ENCODE results near the gene UBASH3A. TPM values are rescaled to one million over a fixed set of nuclear protein-coding genes. Genes with fewer than 3 reads are reported as not detected.

The UBASH3A gene
- total RNA-seq, 2 experiments from 2014 or later = not detected

GRCh38 chr21:42381347-42381984, 22.2 kb upstream of the UBASH3A start:
- intact Hi-C loops (cut with micrococcal nuclease; ENCODE audit: unreplicated experiment) = loop anchor here (1.0 to 5.0 kb wide), 5 partner anchors 66 to 236 kb away; no protein-coding TSS in a partner anchor
- peak; percentile 89 for TF ChIP-seq CTCF (conservative IDR thresholded peaks at IDR 0.05; ENCODE audit: low read length)
- TF ChIP-seq EZH2phosphoT487 (IDR thresholded peaks at IDR 0.05; ENCODE audit: borderline replicate concordance, low read depth, low read length) = no peak
- Histone ChIP-seq H3K4me2 (ENCODE audit: low read length) (no peak overlapping the region), H2AFZ (ENCODE audit: low read length) (no peak overlapping the region), H4K20me1 (ENCODE audit: insufficient read depth, low read length) (no peaks in the 10 kb centered on the region), H3K4me1 (ENCODE audit: insufficient read depth, low read length, poor library complexity, severe bottlenecking) (peaks cover 12% of the 10 kb centered on the region), H3K4me3 (ENCODE audit: low read depth, low read length, poor library complexity, severe bottlenecking) (no peak overlapping the region), H3K9me2 (ENCODE audit: insufficient read depth, low read length) (no peaks in the 10 kb centered on the region), H3K36me3 (ENCODE audit: insufficient read depth, low read length) (no peaks in the 10 kb centered on the region), H3K27ac (ENCODE audit: low read depth, low read length, poor library complexity, severe bottlenecking) (no peak overlapping the region), H3K79me2 (ENCODE audit: insufficient read depth, low read depth, low read length) (no peaks in the 10 kb centered on the region), H3K9me3 (ENCODE audit: low read length) (peaks cover 11% of the 10 kb centered on the region; the same call in 1 of the 2 replicates)
- peak; percentile 64 for DNase-seq (ENCODE audit: low spot score)
- BruUV-seq (replicated peaks) = no TSS peak
- CTCF ChIA-PET (ENCODE audit: unreplicated experiment) = interaction anchor here (0.6 to 1.4 kb wide), 4 partner anchors 11 to 155 kb away, joined by 3 to 4 read pairs (median 3); no protein-coding TSS in a partner anchor
- POLR2A ChIA-PET = no interaction called here

GRCh38 chr21:42382915-42383314, 20.8 kb upstream of the UBASH3A start:
- Histone ChIP-seq H2AFZ (ENCODE audit: low read length) (no peak overlapping the region), H3K9me2 (ENCODE audit: insufficient read depth, low read length) (no peaks in the 10 kb centered on the region), H4K20me1 (ENCODE audit: insufficient read depth, low read length) (no peaks in the 10 kb centered on the region), H3K4me2 (ENCODE audit: low read length) (no peak overlapping the region), H3K4me3 (ENCODE audit: low read depth, low read length, poor library complexity, severe bottlenecking) (no peak overlapping the region), H3K27ac (ENCODE audit: low read depth, low read length, poor library complexity, severe bottlenecking) (no peak overlapping the region), H3K4me1 (ENCODE audit: insufficient read depth, low read length, poor library complexity, severe bottlenecking) (peaks cover 12% of the 10 kb centered on the region), H3K9me3 (ENCODE audit: low read length) (peaks cover 11% of the 10 kb centered on the region; the same call in 1 of the 2 replicates), H3K79me2 (ENCODE audit: insufficient read depth, low read depth, low read length) (no peaks in the 10 kb centered on the region), H3K36me3 (ENCODE audit: insufficient read depth, low read length) (no peaks in the 10 kb centered on the region)
- ChIA-PET POLR2A (no interaction called here), CTCF (ENCODE audit: unreplicated experiment) (interaction anchor here (1.0 kb wide), 1 partner anchor 262 kb away, joined by 4 read pairs; no protein-coding TSS in a partner anchor)
- intact Hi-C loops (cut with micrococcal nuclease; ENCODE audit: unreplicated experiment) = loop anchor here (5.0 kb wide), 1 partner anchor 64 kb away; no protein-coding TSS in a partner anchor
- no TSS peak for BruUV-seq (replicated peaks)
- no peak for TF ChIP-seq EZH2phosphoT487 (IDR thresholded peaks at IDR 0.05; ENCODE audit: borderline replicate concordance, low read depth, low read length)
- TF ChIP-seq CTCF (conservative IDR thresholded peaks at IDR 0.05; ENCODE audit: low read length) = no peak
- no peak for DNase-seq (ENCODE audit: low spot score)

- DNase-seq (ENCODE audit: low spot score) = no peak
- ChIA-PET POLR2A (no interaction called here), CTCF (ENCODE audit: unreplicated experiment) (no interaction called here)
- TF ChIP-seq EZH2phosphoT487 (IDR thresholded peaks at IDR 0.05; ENCODE audit: borderline replicate concordance, low read depth, low read length) = no peak
- TF ChIP-seq CTCF (conservative IDR thresholded peaks at IDR 0.05; ENCODE audit: low read length) = no peak
- H3K36me3 ChIP-seq (ENCODE audit: insufficient read depth, low read length) = no peaks in the 10 kb centered on the region
- H3K4me2 ChIP-seq (ENCODE audit: low read length) = no peak overlapping the region
- H3K27ac ChIP-seq (ENCODE audit: low read depth, low read length, poor library complexity, severe bottlenecking) = no peak overlapping the region
- intact Hi-C loops (cut with micrococcal nuclease; ENCODE audit: unreplicated experiment) = loop anchor here (5.0 kb wide), 1 partner anchor 64 kb away; no protein-coding TSS in a partner anchor
- H2AFZ ChIP-seq (ENCODE audit: low read length) = no peak overlapping the region
- H3K4me1 ChIP-seq (ENCODE audit: insufficient read depth, low read length, poor library complexity, severe bottlenecking) = peaks cover 12% of the 10 kb centered on the region
- no peaks in the 10 kb centered on the region for H3K9me2 ChIP-seq (ENCODE audit: insufficient read depth, low read length)
- no peaks in the 10 kb centered on the region for H3K79me2 ChIP-seq (ENCODE audit: insufficient read depth, low read depth, low read length)
- H3K4me3 ChIP-seq (ENCODE audit: low read depth, low read length, poor library complexity, severe bottlenecking) = no peak overlapping the region
- peaks cover 11% of the 10 kb centered on the region; the same call in 1 of the 2 replicates for H3K9me3 ChIP-seq (ENCODE audit: low read length)
- H4K20me1 ChIP-seq (ENCODE audit: insufficient read depth, low read length) = no peaks in the 10 kb centered on the region
- BruUV-seq (replicated peaks) = no TSS peak
Measured at GRCh38 chr21:42383331-42383730, 20.4 kb upstream of the UBASH3A start.
